ENCODE measurements around the gene RGS7. TPM values are rescaled to one million over a fixed set of nuclear protein-coding genes. Genes with fewer than 3 reads are reported as not detected.

RGS7 gene
- total and polyA plus RNA-seq, 10 of the 15 experiments (the other 5 are each of a cell fraction or from before 2014, with no cell fraction given) = not detected

GRCh38 chr1:241263346-241263745, 93.7 kb downstream of the RGS7 start:
- no peak for DNase-seq (ENCODE audit: low read depth, low spot score)
- no peaks in the 10 kb centered on the region for H3K36me3 ChIP-seq (ENCODE audit: control insufficient read depth in 2 of 2, insufficient read depth in 2 of 2, low read length in 1 of 2)
- no peak for ATAC-seq
- intact Hi-C loops (cut with micrococcal nuclease; ENCODE audit: unreplicated experiment) = loop anchor here (10.0 kb wide), 1 partner anchor 379 kb away; no protein-coding TSS in a partner anchor
- H3K27me3 ChIP-seq (replicated peaks in 1 of 2; ENCODE audit: control insufficient read depth in 2 of 2, insufficient read depth in 2 of 2, low read length in 1 of 2) = no peaks in the 10 kb centered on the region
- H2AFZ ChIP-seq (ENCODE audit: control insufficient read depth, low read depth, low read length) = no peak overlapping the region
- WGBS (ENCODE audit: insufficient coverage, insufficient replicate concordance, low lambda C conversion rate, missing lambda C conversion rate) = 32% methylated on average over 3 of the region's 3 CpGs
- no peak overlapping the region for H3K27ac ChIP-seq (ENCODE audit: control insufficient read depth, insufficient read depth)
- in situ Hi-C loops (cut with MboI) = no loop called here
- no peaks in the 10 kb centered on the region for H3K9me3 ChIP-seq (replicated peaks; ENCODE audit: control insufficient read depth, insufficient read depth, low read length)
- H3K79me2 ChIP-seq (ENCODE audit: control insufficient read depth, insufficient read depth, low read length) = no peaks in the 10 kb centered on the region
- RAD21 ChIA-PET (ENCODE audit: unreplicated experiment) = no interaction called here
- no peaks in the 10 kb centered on the region for H3K4me1 ChIP-seq (ENCODE audit: control insufficient read depth, insufficient read depth, low read length)
- no peak overlapping the region for H3K4me3 ChIP-seq
- SMC1A ChIA-PET (ENCODE audit: uncharacterized antibody, unreplicated experiment) = no interaction called here
- CTCF ChIA-PET = no interaction called here
- no peaks in the 10 kb centered on the region for H4K20me1 ChIP-seq (ENCODE audit: control insufficient read depth, insufficient read depth)
- H3K9ac ChIP-seq (ENCODE audit: control insufficient read depth, insufficient read depth, low read length) = no peak overlapping the region
- H3K4me2 ChIP-seq (ENCODE audit: control insufficient read depth, insufficient read depth) = no peak overlapping the region
- TF ChIP-seq PAX5 (IDR thresholded peaks at IDR 0.05; ENCODE audit: borderline replicate concordance, low read depth, low read length) (no peak), SREBF2 (IDR thresholded peaks at IDR 0.05; ENCODE audit: low read length) (no peak), BHLHE40 (IDR thresholded peaks at IDR 0.05; ENCODE audit: borderline replicate concordance in 1 of 2, low read depth in 2 of 2, low read length in 1 of 2) (no peak), CHD1 (IDR thresholded peaks at IDR 0.05; ENCODE audit: low read depth, low read length) (no peak), RUNX3 (IDR thresholded peaks at IDR 0.05; ENCODE audit: low read length) (no peak), NFYA (IDR thresholded peaks at IDR 0.05; ENCODE audit: borderline replicate concordance, low read depth, low read length) (no peak), ZNF274 (IDR thresholded peaks at IDR 0.05; ENCODE audit: insufficient read depth, insufficient read length) (no peak), SRF (IDR thresholded peaks at IDR 0.05; ENCODE audit: low read depth in 2 of 2, low read length in 2 of 2) (no peak), MYB (IDR thresholded peaks at IDR 0.05; ENCODE audit: borderline replicate concordance, low read depth, low read length) (no peak), USF2 (IDR thresholded peaks at IDR 0.05; ENCODE audit: borderline replicate concordance, low read depth, low read length) (no peak), FOXM1 (IDR thresholded peaks at IDR 0.05; ENCODE audit: low read depth, low read length) (no peak), TCF7 (IDR thresholded peaks at IDR 0.05; ENCODE audit: borderline replicate concordance) (no peak), EGR1 (IDR thresholded peaks at IDR 0.05; ENCODE audit: borderline replicate concordance in 1 of 2, low read depth in 2 of 2, low read length in 2 of 2) (no peak), NKRF (conservative IDR thresholded peaks at IDR 0.05) (no peak), NFIC (IDR thresholded peaks at IDR 0.05; ENCODE audit: low read depth, low read length) (no peak), PBX3 (IDR thresholded peaks at IDR 0.05; ENCODE audit: insufficient replicate concordance, low read depth, low read length) (no peak), CBX3 (IDR thresholded peaks at IDR 0.05; ENCODE audit: borderline replicate concordance, low read depth) (no peak), YY1 (IDR thresholded peaks at IDR 0.05; ENCODE audit: low read depth, low read length) (no peak), ATF3 (IDR thresholded peaks at IDR 0.05; ENCODE audit: borderline replicate concordance, extremely low read depth, low read depth, low read length) (no peak)
- POLR2A ChIA-PET = no interaction called here
- no peak for FAIRE-seq
- no TSS peak for BruUV-seq (replicated peaks)

Data from GM12878 (cell line).